ENCODE measurements around the gene VAC14. TPM values are rescaled to one million over a fixed set of nuclear protein-coding genes. Genes with fewer than 3 reads are reported as not detected.

The VAC14 gene
- total RNA-seq, 1 experiment from 2014 or later, result 35.3 TPM

GRCh38 chr16:70725024-70725911, 75.7 kb downstream of the VAC14 start:
- CTCF ChIA-PET, result no interaction called here
- no peak overlapping the region for H3K4me3 ChIP-seq (replicated peaks in 1 of 2; ENCODE audit: low read depth in 1 of 2, low read length in 2 of 2)
- no peaks in the 10 kb centered on the region for H3K9me3 ChIP-seq (ENCODE audit: control insufficient read depth in 1 of 2, insufficient read depth in 1 of 2, low read depth in 1 of 2, low read length in 2 of 2)
- no peaks in the 10 kb centered on the region for H3K79me2 ChIP-seq (ENCODE audit: insufficient read depth, low read length)
- no peaks in the 10 kb centered on the region for H3K4me1 ChIP-seq (ENCODE audit: control insufficient read depth in 1 of 2, insufficient read depth in 2 of 2, low read length in 2 of 2)
- H3K27ac ChIP-seq (ENCODE audit: low read depth, low read length), result no peak overlapping the region
- H3K27me3 ChIP-seq (ENCODE audit: insufficient read depth, low read length), result no peaks in the 10 kb centered on the region
- ATAC-seq (no peak), DNase-seq (ENCODE audit: low read depth, low spot score) (no peak)
- no peak overlapping the region for H3K9ac ChIP-seq (ENCODE audit: low read length)
- H3K36me3 ChIP-seq (ENCODE audit: control insufficient read depth in 1 of 2, insufficient read depth in 2 of 2, low read length in 2 of 2), result no peaks in the 10 kb centered on the region
- TF ChIP-seq EGR1 (IDR thresholded peaks at IDR 0.05; ENCODE audit: low read depth), result no peak
- BruUV-seq (replicated peaks), result no TSS peak
- RAD21 ChIA-PET (ENCODE audit: low non-redundant PET in 1 of 2, low total read pairs in 2 of 2, uncharacterized antibody in 2 of 2, unreplicated experiment in 2 of 2), result no interaction called here
- H2AFZ ChIP-seq (ENCODE audit: low read depth, low read length, poor library complexity, severe bottlenecking), result no peak overlapping the region
- H3K4me2 ChIP-seq (ENCODE audit: low read length), result no peak overlapping the region
- no peaks in the 10 kb centered on the region for H3K9me2 ChIP-seq (ENCODE audit: insufficient read depth)
- POLR2A ChIA-PET, result no interaction called here
- H4K20me1 ChIP-seq (ENCODE audit: insufficient read depth), result no peaks in the 10 kb centered on the region
- intact Hi-C loops (cut with micrococcal nuclease), result no loop called here

DNA sequence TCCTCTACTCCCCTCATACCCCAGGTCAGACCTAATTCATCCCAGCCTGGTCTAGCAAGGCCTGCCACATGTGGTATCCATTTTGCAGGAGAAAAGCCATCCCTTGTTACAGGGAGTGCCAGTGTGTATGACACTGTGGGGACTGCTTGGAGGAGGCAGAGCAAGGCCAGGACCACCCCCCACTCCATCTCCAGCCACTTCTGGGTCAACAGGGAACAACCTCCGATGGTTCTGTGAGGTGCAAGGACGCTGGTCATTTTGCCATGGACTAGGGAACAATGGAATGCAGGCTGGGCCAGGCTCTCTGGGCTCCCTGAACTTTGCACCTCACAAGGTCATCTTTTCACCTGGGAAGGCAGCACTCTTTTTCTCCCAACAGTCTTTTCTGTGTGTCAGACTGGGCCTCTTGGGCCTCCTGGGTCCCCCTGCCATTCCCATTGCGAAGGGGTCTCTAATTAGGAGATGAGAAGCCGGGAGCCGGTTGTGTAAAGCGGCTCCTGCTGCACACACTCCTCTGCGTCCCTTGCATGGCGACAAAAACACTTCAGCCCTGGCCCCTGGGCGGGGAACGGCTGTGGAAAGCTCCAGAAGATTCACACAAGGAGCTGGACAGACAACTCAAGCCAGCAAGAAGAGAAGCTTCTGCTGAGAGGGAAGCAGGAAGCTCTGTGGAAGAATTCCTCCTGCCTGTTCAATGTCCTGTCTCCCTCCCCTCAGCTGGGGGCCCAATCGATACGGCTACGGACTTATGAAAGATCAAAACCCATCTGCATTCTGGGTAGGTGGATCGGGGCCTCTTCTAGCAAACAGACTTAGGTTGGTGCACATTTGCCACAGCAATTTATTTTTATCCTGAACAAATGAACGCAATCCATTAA, 76.6 kb downstream of the VAC14 start:
- intact Hi-C loops (cut with micrococcal nuclease), result no loop called here
- ATAC-seq (no peak), DNase-seq (ENCODE audit: low read depth, low spot score) (no peak)
- no peaks in the 10 kb centered on the region for H4K20me1 ChIP-seq (ENCODE audit: insufficient read depth)
- no peak overlapping the region for H3K4me2 ChIP-seq (ENCODE audit: low read length)
- ChIA-PET CTCF (no interaction called here), RAD21 (ENCODE audit: low non-redundant PET in 1 of 2, low total read pairs in 2 of 2, uncharacterized antibody in 2 of 2, unreplicated experiment in 2 of 2) (no interaction called here), POLR2A (no interaction called here)
- H3K79me2 ChIP-seq (ENCODE audit: insufficient read depth, low read length), result no peaks in the 10 kb centered on the region
- H3K9ac ChIP-seq (ENCODE audit: low read length), result no peak overlapping the region
- H3K4me1 ChIP-seq (ENCODE audit: control insufficient read depth in 1 of 2, insufficient read depth in 2 of 2, low read length in 2 of 2), result no peaks in the 10 kb centered on the region
- BruUV-seq (replicated peaks), result no TSS peak
- no peak overlapping the region for H2AFZ ChIP-seq (ENCODE audit: low read depth, low read length, poor library complexity, severe bottlenecking)
- no peaks in the 10 kb centered on the region for H3K27me3 ChIP-seq (ENCODE audit: insufficient read depth, low read length)
- H3K36me3 ChIP-seq (ENCODE audit: control insufficient read depth in 1 of 2, insufficient read depth in 2 of 2, low read length in 2 of 2), result no peaks in the 10 kb centered on the region
- no peaks in the 10 kb centered on the region for H3K9me3 ChIP-seq (ENCODE audit: control insufficient read depth in 1 of 2, insufficient read depth in 1 of 2, low read depth in 1 of 2, low read length in 2 of 2)
- H3K4me3 ChIP-seq (replicated peaks in 1 of 2; ENCODE audit: low read depth in 1 of 2, low read length in 2 of 2), result no peak overlapping the region
- no peaks in the 10 kb centered on the region for H3K9me2 ChIP-seq (ENCODE audit: insufficient read depth)
- no peak overlapping the region for H3K27ac ChIP-seq (ENCODE audit: low read depth, low read length)
- no peak for TF ChIP-seq ZNF274 (IDR thresholded peaks at IDR 0.05; ENCODE audit: low read depth, low read length)
